H1 (cell line): ENCODE results near the gene MAST1. TPM values are rescaled to one million over a fixed set of nuclear protein-coding genes. Genes with fewer than 3 reads are reported as not detected.

ENCODE experiments used
- MAFK ChIP-seq: IDR thresholded peaks from 2 replicates; pipeline ENCODE4 v1.6.1; 2012; ENCODE audit warnings: low read depth, mild to moderate bottlenecking, improper control_type of control experiment, low read length
- RAD21 ChIP-seq, 2 experiments: IDR thresholded peaks in 1 of 2; conservative IDR thresholded peaks in 1 of 2; 2 replicates each; pipeline ENCODE4 v1.6.1; 2011; ENCODE audit warnings: low read depth in 2 of 2, low read length in 2 of 2, improper control_type of control experiment in 1 of 2, inconsistent platforms in 1 of 2, mild to moderate bottlenecking in 1 of 2, moderate library complexity in 1 of 2
- RBBP5 ChIP-seq: IDR thresholded peaks from 2 replicates; pipeline ENCODE4 v1.7.1; 2012; ENCODE audit warnings: low read depth, mild to moderate bottlenecking, inconsistent platforms, low read length, moderate library complexity, borderline replicate concordance
- polyA plus RNA-seq, 7 experiments: library from polyadenylated mRNA; depleted of rRNA in 3 of 7; stranded (reverse) in 5 of 7; unstranded in 2 of 7; fragments of >200 nt in 5 of 7; fragments of 200-250 nt in 2 of 7; gene quantifications; 1 replicate in 5 of 7; 2 replicates in 1 of 7; 4 replicates in 1 of 7; pipeline versions ENCODE4 v1.2.1 to v1.2.3, GENCODE V29; 2011 to 2013; ENCODE audit warnings: missing spikeins in 2 of 7, mixed read lengths in 2 of 7
- total RNA-seq: library from RNA; stranded (reverse); fragmentation: NEBNext Ultra II Directional; extraction: Animal tissue kit (Norgen Biotek cat#: 25700); gene quantifications from 2 replicates; pipeline ENCODE4 v1.2.1, GENCODE V29; 2021

MAST1 gene
- total and polyA plus RNA-seq, 2 of the 8 experiments (the other 6 are each of a cell fraction or from before 2014, with no cell fraction given): 15.6 to 28.3 TPM

DNA sequence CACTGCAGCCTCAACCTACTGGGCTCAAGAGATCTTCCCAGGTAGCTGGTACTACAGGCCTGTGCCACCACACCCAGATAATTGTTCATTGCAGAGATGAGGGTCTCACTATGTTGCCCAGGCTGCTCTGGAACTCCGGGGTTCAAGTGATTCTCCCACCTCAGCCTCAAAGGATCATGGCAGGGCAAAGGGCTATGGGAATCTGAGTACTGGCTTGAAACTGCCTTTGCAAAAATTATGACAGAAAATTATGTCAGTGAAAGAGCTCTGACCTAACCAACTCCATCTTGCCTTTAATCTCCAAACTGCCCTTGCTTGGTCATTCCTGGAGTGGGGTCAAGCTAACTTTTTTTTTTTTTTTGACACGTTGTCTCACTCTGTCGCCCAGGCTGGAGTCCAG, 44.3 kb downstream of the MAST1 start (continued):
- TF ChIP-seq RAD21 (IDR thresholded peaks at IDR 0.05 in 1 of 2, conservative IDR thresholded peaks at IDR 0.05 in 1 of 2; ENCODE audit: low read depth in 2 of 2, low read length in 2 of 2) (no peak), RBBP5 (no peak), MAFK (no peak)
- TF ChIP-seq, all 59 proteins: peak for 0
